ENCODE results near the gene DDX39B. TPM values are rescaled to one million over a fixed set of nuclear protein-coding genes. Genes with fewer than 3 reads are reported as not detected.

The DDX39B gene
- total RNA-seq, 2 experiments from 2014 or later = 483 to 498 TPM

DNA sequence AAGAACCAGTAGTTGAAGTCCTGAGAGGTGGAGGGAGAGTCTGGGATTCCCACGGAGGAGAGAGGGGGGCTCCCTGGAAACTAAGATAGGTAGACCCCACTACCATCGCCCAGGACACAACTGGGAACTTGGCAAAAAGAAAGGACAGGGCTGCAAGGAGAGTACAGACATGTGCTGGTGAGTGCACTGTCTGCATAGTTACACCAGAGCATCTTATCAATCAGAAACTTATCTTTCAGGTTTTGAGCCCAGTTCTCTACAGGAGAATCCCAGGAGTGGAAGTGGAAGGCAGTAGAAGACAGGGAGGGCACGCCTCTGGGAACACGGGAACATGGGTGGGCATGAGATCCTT, 17.8 kb upstream of the DDX39B start:
- DNase-seq (no peak), ATAC-seq (ENCODE audit: poor library complexity) (peak; percentile 9)
- no peak for TF ChIP-seq CTCF (IDR thresholded peaks at IDR 0.05)
- intact Hi-C loops (cut with DNase I, micrococcal nuclease) = loop anchor here in 1 of 2 experiments (2.0 kb wide), 2 partner anchors 13 to 21 kb away; partner anchors contain the start of gene LTA
- peaks cover 42% of the 10 kb centered on the region for H3K36me3 Mint-ChIP-seq (ENCODE audit: low read depth)
- Histone ChIP-seq H3K4me3 (ENCODE audit: low read length) (peak overlapping the region; percentile 44), H3K27ac (ENCODE audit: low read depth in 1 of 2, low read length in 2 of 2) (peak overlapping the region; percentile 63 to 74), H3K9me3 (ENCODE audit: control insufficient read depth in 1 of 2, insufficient read depth in 1 of 2, low read length in 2 of 2) (no peaks in the 10 kb centered on the region), H3K4me1 (ENCODE audit: insufficient read depth, low read length) (peaks cover 68% of the 10 kb centered on the region), H3K36me3 (ENCODE audit: insufficient read depth, low read length) (peaks cover 24% of the 10 kb centered on the region), H3K27me3 (ENCODE audit: control insufficient read depth in 1 of 2, insufficient read depth in 2 of 2, low read length in 2 of 2) (no peaks in the 10 kb centered on the region)
- H3K4me3 Mint-ChIP-seq = peak overlapping the region; percentile 82
- ChIA-PET CTCF (interaction anchor here (0.8 to 6.2 kb wide), 7 partner anchors 8 to 38 kb away, joined by 3 to 32 read pairs (median 7); partner anchors contain the start of gene LTB), POLR2A (interaction anchor here (0.6 to 34.9 kb wide), 7 partner anchors 9 to 279 kb away, joined by 4 to 1160 read pairs (median 8); partner anchors contain the start of genes DDX39B, LST1, LTA and LTB)
- peak overlapping the region; percentile 90 for H3K27ac Mint-ChIP-seq
- no peaks in the 10 kb centered on the region for H3K27me3 Mint-ChIP-seq
- peaks cover 57% of the 10 kb centered on the region for H3K4me1 Mint-ChIP-seq (ENCODE audit: low read depth)
- H3K9me3 Mint-ChIP-seq = no peaks in the 10 kb centered on the region

DNA sequence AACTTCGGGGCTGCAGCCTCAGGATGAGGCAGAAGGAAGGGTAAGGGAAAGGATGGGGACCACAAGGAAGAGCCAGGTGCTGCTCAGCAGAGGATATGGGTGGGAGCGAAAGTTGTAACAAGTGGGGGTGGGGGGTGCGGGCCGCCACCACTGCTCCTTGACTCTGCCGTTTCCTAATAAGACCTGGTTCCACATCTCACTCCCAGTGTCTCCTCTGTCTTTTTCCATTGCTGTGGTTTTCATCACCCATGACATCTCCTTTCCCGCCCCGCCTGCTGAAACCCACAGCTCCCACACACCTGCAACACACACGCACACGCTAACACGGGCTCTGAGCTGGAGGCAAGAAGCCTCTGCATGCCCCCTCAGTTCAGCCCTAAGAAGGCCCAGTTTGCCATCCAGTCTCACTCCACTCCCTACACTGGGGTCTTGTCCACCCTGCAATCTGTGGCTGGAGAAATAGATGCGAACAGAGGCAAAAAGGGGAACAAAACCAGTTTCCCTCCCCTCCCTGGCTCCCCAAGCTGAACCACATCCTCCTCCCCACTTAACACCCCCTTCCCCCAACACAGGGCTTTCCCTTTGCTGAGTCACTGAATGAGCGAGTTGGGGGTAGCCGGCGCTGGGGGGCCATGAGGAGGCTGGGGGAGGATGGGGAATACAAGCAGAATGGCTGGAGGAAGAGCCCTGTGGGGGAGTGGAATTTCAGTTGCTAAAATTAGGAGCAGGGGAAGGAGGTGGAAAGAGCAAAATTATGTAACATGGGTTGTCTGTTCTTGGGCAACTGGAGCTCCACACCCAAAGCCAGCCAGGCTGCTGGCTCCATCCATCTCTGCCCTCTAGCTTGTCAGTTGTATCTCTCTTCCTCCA, 17.1 kb upstream of the DDX39B start:
- Mint-ChIP-seq H3K27ac (peak overlapping the region; percentile 90), H3K36me3 (ENCODE audit: low read depth) (peaks cover 40% of the 10 kb centered on the region), H3K27me3 (no peaks in the 10 kb centered on the region), H3K9me3 (no peaks in the 10 kb centered on the region), H3K4me3 (peak overlapping the region; percentile 82), H3K4me1 (ENCODE audit: low read depth) (peaks cover 55% of the 10 kb centered on the region)
- Histone ChIP-seq H3K27ac (ENCODE audit: low read depth in 1 of 2, low read length in 2 of 2) (peak overlapping the region; percentile 63 to 74), H3K36me3 (ENCODE audit: insufficient read depth, low read length) (peaks cover 21% of the 10 kb centered on the region), H3K4me1 (ENCODE audit: insufficient read depth, low read length) (peaks cover 68% of the 10 kb centered on the region), H3K27me3 (ENCODE audit: control insufficient read depth in 1 of 2, insufficient read depth in 2 of 2, low read length in 2 of 2) (no peaks in the 10 kb centered on the region), H3K4me3 (ENCODE audit: low read length) (peak overlapping the region; percentile 44), H3K9me3 (ENCODE audit: control insufficient read depth in 1 of 2, insufficient read depth in 1 of 2, low read length in 2 of 2) (no peaks in the 10 kb centered on the region)
- ChIA-PET CTCF (interaction anchor here (0.7 to 6.2 kb wide), 7 partner anchors 8 to 39 kb away, joined by 3 to 32 read pairs (median 7); partner anchors contain the start of gene LTB), POLR2A (interaction anchor here (0.6 to 34.9 kb wide), 7 partner anchors 10 to 279 kb away, joined by 3 to 1160 read pairs (median 8); partner anchors contain the start of genes DDX39B, LST1, LTA and LTB)
- ATAC-seq (ENCODE audit: poor library complexity) (peak; percentile 87), DNase-seq (peak in 12 of 14 experiments; percentile 35 to 88 (median 56))
- intact Hi-C loops (cut with DNase I, micrococcal nuclease) = loop anchor here in 1 of 2 experiments (2.0 kb wide), 2 partner anchors 14 to 22 kb away; partner anchors contain the start of gene LTA
- no peak for TF ChIP-seq CTCF (IDR thresholded peaks at IDR 0.05)

DNA sequence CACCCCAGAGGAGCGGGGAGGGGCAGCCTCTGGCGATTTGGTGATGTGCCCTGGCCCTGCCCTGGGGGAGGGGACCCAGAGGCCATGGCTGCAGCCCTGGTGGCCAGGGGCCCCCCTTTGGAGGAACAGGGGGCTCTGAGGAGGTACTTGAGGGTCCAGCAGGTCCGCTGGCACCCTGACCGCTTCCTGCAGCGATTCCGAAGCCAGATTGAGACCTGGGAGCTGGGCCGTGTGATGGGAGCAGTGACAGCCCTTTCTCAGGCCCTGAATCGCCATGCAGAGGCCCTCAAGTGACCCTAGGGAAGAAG, 16.5 kb upstream of the DDX39B start:
- Mint-ChIP-seq H3K4me1 (ENCODE audit: low read depth) (peaks cover 50% of the 10 kb centered on the region), H3K27me3 (no peaks in the 10 kb centered on the region), H3K36me3 (ENCODE audit: low read depth) (peaks cover 35% of the 10 kb centered on the region), H3K9me3 (no peaks in the 10 kb centered on the region), H3K4me3 (peak overlapping the region; percentile 82), H3K27ac (peak overlapping the region; percentile 90)
- Histone ChIP-seq H3K36me3 (ENCODE audit: insufficient read depth, low read length) (peaks cover 15% of the 10 kb centered on the region), H3K4me3 (ENCODE audit: low read length) (peak overlapping the region; percentile 44), H3K4me1 (ENCODE audit: insufficient read depth, low read length) (peaks cover 68% of the 10 kb centered on the region), H3K27me3 (ENCODE audit: control insufficient read depth in 1 of 2, insufficient read depth in 2 of 2, low read length in 2 of 2) (no peaks in the 10 kb centered on the region), H3K27ac (ENCODE audit: low read depth in 1 of 2, low read length in 2 of 2) (peak overlapping the region; percentile 63 to 74), H3K9me3 (ENCODE audit: control insufficient read depth in 1 of 2, insufficient read depth in 1 of 2, low read length in 2 of 2) (no peaks in the 10 kb centered on the region)
- CTCF ChIA-PET = interaction anchor here (0.7 to 6.2 kb wide), 3 partner anchors 11 to 39 kb away, joined by 3 to 32 read pairs (median 7); no protein-coding TSS in a partner anchor
- POLR2A ChIA-PET = interaction anchor here (0.7 to 34.9 kb wide), 4 partner anchors 10 to 94 kb away, joined by 3 to 1160 read pairs (median 26); partner anchors contain the start of genes LST1, LTA, LTB and NCR3
- DNase-seq = no peak
- ATAC-seq (ENCODE audit: poor library complexity) = no peak
- intact Hi-C loops (cut with DNase I, micrococcal nuclease) = loop anchor here in 1 of 2 experiments (2.0 kb wide), 2 partner anchors 15 to 23 kb away; partner anchors contain the start of gene LTA
- TF ChIP-seq CTCF (IDR thresholded peaks at IDR 0.05) = no peak

Data from CD4-positive, alpha-beta T cell (primary cell).